ENCODE results near the gene AP5Z1. TPM values are rescaled to one million over a fixed set of nuclear protein-coding genes. Genes with fewer than 3 reads are reported as not detected.

Gene AP5Z1
- total and polyA plus RNA-seq, 2 donors (not counting 1 experiment from before 2014, with no cell fraction given): 99.7 to 113 TPM

DNA sequence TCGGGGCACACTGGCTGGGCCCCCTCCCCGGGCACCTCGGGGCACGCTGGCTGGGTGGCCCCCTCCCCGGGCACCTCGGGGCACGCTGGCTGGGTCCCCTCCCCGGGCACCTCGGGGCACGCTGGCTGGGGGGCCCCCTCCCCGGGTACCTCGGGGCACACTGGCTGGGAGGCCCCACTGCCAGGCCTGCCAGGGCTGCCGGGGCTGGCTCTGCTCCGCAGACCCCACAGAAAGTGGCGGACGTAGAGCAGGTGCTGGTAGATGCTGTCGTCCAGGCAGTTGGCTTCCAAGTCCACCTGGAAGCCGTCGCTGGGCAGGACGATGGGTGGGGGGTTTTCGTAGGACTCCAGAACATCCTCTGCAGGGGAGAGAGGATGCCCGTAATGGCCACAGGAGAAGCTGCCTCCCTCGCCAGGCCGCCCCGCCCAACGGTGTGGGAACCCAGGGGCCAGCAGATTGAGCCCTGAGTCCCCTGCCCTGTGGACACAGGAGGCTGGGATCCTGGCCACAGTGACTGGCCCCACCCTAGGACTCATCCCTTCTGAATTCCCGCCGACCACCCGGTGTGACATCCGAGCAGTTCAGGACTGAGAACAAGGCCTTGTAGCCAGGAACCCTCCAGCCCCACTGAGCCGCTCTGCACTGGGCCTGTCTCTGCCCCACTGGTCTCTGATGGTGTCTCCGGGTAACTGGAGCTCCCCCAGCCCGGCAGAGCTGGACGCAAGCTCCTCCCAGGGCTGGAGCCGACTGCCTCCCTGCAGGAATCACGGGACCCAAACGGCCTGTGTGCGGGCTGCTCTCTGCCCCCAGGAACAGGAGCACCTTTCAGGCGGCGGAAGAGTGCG lies 28.2 kb downstream of the AP5Z1 start:
- ATAC-seq (ENCODE audit: low read depth): no peak
- no peak overlapping the region for H3K4me3 ChIP-seq (ENCODE audit: control extremely low read depth in 1 of 5, extremely low read depth in 1 of 5, insufficient read depth in 1 of 5, low read depth in 2 of 5, low read length in 4 of 5)
- no peaks in the 10 kb centered on the region for H3K79me2 ChIP-seq (ENCODE audit: control insufficient read depth, insufficient read depth, low read length)

More for the DNA sequence above, 28.2 kb downstream of the AP5Z1 start:
- Mint-ChIP-seq H3K9me3 (ENCODE audit: insufficient read depth) (no peaks in the 10 kb centered on the region), H3K4me3 (no peak overlapping the region), H3K27me3 (no peaks in the 10 kb centered on the region), H3K4me1 (peaks cover 1% of the 10 kb centered on the region), H3K27ac (no peak overlapping the region)
- no peak overlapping the region for H3K27ac ChIP-seq (ENCODE audit: low read length in 2 of 2)
- DNase-seq: no peak
- H3K4me2 ChIP-seq (replicated peaks; ENCODE audit: low read depth, low read length, poor library complexity, severe bottlenecking): no peak overlapping the region
- no peaks in the 10 kb centered on the region for H3K36me3 ChIP-seq (replicated peaks in 1 of 2; ENCODE audit: control extremely low read depth in 1 of 2, control insufficient read depth in 1 of 2, extremely low read depth in 1 of 2, insufficient read depth in 2 of 2, low read length in 1 of 2)
- 94% methylated on average over 41 of the region's 41 CpGs for whole genome bisulfite sequencing (ENCODE audit: insufficient coverage)
- no peak overlapping the region for H2AFZ ChIP-seq (ENCODE audit: insufficient read depth, low read depth, low read length, poor library complexity, severe bottlenecking)
- H3K9ac ChIP-seq (ENCODE audit: low read length): no peak overlapping the region
- no peak for TF ChIP-seq EZH2 (IDR thresholded peaks at IDR 0.05; ENCODE audit: borderline replicate concordance, insufficient read depth, low read depth, low read length, poor library complexity, severe bottlenecking)
- TF ChIP-seq, protein P1, sequence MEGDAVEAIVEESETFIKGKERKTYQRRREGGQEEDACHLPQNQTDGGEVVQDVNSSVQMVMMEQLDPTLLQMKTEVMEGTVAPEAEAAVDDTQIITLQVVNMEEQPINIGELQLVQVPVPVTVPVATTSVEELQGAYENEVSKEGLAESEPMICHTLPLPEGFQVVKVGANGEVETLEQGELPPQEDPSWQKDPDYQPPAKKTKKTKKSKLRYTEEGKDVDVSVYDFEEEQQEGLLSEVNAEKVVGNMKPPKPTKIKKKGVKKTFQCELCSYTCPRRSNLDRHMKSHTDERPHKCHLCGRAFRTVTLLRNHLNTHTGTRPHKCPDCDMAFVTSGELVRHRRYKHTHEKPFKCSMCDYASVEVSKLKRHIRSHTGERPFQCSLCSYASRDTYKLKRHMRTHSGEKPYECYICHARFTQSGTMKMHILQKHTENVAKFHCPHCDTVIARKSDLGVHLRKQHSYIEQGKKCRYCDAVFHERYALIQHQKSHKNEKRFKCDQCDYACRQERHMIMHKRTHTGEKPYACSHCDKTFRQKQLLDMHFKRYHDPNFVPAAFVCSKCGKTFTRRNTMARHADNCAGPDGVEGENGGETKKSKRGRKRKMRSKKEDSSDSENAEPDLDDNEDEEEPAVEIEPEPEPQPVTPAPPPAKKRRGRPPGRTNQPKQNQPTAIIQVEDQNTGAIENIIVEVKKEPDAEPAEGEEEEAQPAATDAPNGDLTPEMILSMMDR (IDR thresholded peaks at IDR 0.05): no peak
- no peaks in the 10 kb centered on the region for H3K9me3 ChIP-seq (ENCODE audit: control extremely low read depth in 1 of 3, control insufficient read depth in 2 of 3, insufficient read depth in 1 of 3, low read length in 2 of 3)
- no peaks in the 10 kb centered on the region for H3K27me3 ChIP-seq (replicated peaks in 1 of 4; ENCODE audit: control extremely low read depth in 1 of 4, control insufficient read depth in 3 of 4, insufficient read depth in 4 of 4, low read length in 3 of 4)
- ChIA-PET POLR2A (no interaction called here), CTCF (interaction anchor here (0.6 kb wide), 1 partner anchor 993 kb away, joined by 4 read pairs; no protein-coding TSS in a partner anchor)
- intact Hi-C loops (cut with micrococcal nuclease): no loop called here
- no peaks in the 10 kb centered on the region for H3K4me1 ChIP-seq (ENCODE audit: control insufficient read depth in 2 of 2, insufficient read depth in 2 of 2, low read length in 2 of 2)
- no peaks in the 10 kb centered on the region for H4K20me1 ChIP-seq (ENCODE audit: control insufficient read depth, insufficient read depth, low read length, poor library complexity, severe bottlenecking)

Measured in B cell (primary cell).